HG03439 (cell line): ENCODE results near the gene KISS1R.

Experiments used
- ATAC-seq: cut with Tn5 transposase; IDR thresholded peaks from one replicate; pipeline ENCODE4 v1.9.1; 2021; ENCODE audit warnings: mild to moderate bottlenecking, moderate library complexity; ENCODE audit not compliant: unreplicated experiment

KISS1R gene

DNA sequence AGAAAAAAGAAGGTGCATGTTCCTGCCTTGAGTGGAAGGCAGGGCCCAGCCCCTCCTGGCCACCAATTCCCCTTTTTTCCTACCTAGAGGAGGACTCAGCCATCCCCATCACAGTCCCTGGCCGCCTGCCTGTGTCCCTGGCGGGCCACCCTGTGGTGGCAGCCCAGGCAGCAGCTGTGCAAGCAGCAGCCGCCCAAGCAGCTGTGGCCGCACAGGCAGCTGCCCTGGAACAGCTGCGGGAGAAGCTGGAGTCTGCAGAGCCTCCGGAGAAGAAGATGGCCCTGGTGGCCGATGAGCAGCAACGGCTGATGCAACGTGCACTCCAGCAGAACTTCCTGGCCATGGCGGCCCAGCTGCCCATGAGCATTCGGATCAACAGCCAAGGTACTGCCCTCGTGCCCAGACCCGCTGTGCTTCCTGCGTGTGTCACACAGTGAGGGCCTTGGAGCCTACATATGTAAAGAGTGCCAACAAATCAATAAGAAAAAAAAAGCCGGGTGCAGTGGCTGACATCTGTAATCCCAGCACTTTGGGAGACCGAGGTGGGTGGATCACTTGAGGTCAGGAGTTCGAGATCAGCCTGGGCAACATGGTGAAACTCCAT is 49.5 kb downstream of the KISS1R start:
- no peak for ATAC-seq
